MCF 10A (cell line): ENCODE data around the gene SKA1. TPM values are rescaled to one million over a fixed set of nuclear protein-coding genes. Genes with fewer than 3 reads are reported as not detected.

ENCODE experiments used
- BruUV-seq: library from RNA; stranded (reverse); fragments of 400-500 nt; replicated peaks from 2 replicates; lab custom pipeline; 2021; lab: Mats Ljungman, UMichigan
- CTCF ChIA-PET: fragments of 300-600 bp; sonication (Branson Sonifier 250); formaldehyde crosslinking; extraction: SDS; loops from one replicate; lab custom pipeline; 2021; ENCODE audit warnings: antibody characterized with exemption, inconsistent platforms; lab: Yijun Ruan, JAX
- POLR2A ChIA-PET: fragments of 300-600, 350-650 bp; sonication (Branson Sonifier 250); formaldehyde crosslinking; extraction: SDS; loops from one replicate; lab custom pipeline; 2020; ENCODE audit warnings: antibody characterized with exemption, inconsistent platforms; lab: Yijun Ruan, JAX
- DNase-seq: peaks from one replicate; pipeline ENCODE4 v3.0.0-alpha.2; 2018; ENCODE audit not compliant: unreplicated experiment
- H3K27ac Mint-ChIP-seq: one replicate; pipeline ENCODE4 v1.8.0; 2022; ENCODE audit warnings: mild to moderate bottlenecking, low read depth, mixed read lengths; ENCODE audit not compliant: unreplicated experiment
- H3K27me3 Mint-ChIP-seq: one replicate; pipeline ENCODE4 v1.8.0; 2022; ENCODE audit warnings: mixed read lengths; ENCODE audit not compliant: insufficient read depth, unreplicated experiment
- H3K36me3 Mint-ChIP-seq: one replicate; pipeline ENCODE4 v1.8.0; 2022; ENCODE audit warnings: mild to moderate bottlenecking, moderate library complexity, mixed read lengths; ENCODE audit not compliant: insufficient read depth, unreplicated experiment
- H3K4me1 Mint-ChIP-seq: one replicate; pipeline ENCODE4 v1.8.0; 2022; ENCODE audit warnings: mixed read lengths; ENCODE audit not compliant: insufficient read depth, unreplicated experiment
- H3K4me3 Mint-ChIP-seq: one replicate; pipeline ENCODE4 v1.8.0; 2022; ENCODE audit warnings: mild to moderate bottlenecking, moderate library complexity, mixed read lengths; ENCODE audit not compliant: unreplicated experiment
- H3K9me3 Mint-ChIP-seq: one replicate; pipeline ENCODE4 v1.8.0; 2022; ENCODE audit warnings: mixed read lengths; ENCODE audit not compliant: unreplicated experiment
- intact Hi-C: fragments of 100-400 bp; cut with micrococcal nuclease; formaldehyde crosslinking; loops from 2 replicates; pipeline ENCODE4 v1.14.1; 2022
- total RNA-seq: library from RNA; stranded (reverse); gene quantifications from 2 replicates; pipeline ENCODE4 v1.2.3, GENCODE V29; 2022
- TF ChIP-seq, protein P1 (sequence below): fragments of 200-600 bp; IDR thresholded peaks from one replicate; pipeline ENCODE4 v1.8.0; 2022; ENCODE audit warnings: antibody characterized with exemption, mild to moderate bottlenecking; ENCODE audit not compliant: unreplicated experiment

The SKA1 gene
- total RNA-seq, 1 experiment from 2014 or later = 18.7 TPM

- Mint-ChIP-seq H3K4me3 (no peak overlapping the region), H3K27ac (no peak overlapping the region), H3K9me3 (no peaks in the 10 kb centered on the region), H3K27me3 (no peaks in the 10 kb centered on the region), H3K36me3 (no peaks in the 10 kb centered on the region), H3K4me1 (no peaks in the 10 kb centered on the region)
- no peak for DNase-seq
- no TSS peak for BruUV-seq
- CTCF ChIA-PET = no interaction called here
- intact Hi-C loops = no loop called here
- POLR2A ChIA-PET = no interaction called here
- TF ChIP-seq, protein P1, sequence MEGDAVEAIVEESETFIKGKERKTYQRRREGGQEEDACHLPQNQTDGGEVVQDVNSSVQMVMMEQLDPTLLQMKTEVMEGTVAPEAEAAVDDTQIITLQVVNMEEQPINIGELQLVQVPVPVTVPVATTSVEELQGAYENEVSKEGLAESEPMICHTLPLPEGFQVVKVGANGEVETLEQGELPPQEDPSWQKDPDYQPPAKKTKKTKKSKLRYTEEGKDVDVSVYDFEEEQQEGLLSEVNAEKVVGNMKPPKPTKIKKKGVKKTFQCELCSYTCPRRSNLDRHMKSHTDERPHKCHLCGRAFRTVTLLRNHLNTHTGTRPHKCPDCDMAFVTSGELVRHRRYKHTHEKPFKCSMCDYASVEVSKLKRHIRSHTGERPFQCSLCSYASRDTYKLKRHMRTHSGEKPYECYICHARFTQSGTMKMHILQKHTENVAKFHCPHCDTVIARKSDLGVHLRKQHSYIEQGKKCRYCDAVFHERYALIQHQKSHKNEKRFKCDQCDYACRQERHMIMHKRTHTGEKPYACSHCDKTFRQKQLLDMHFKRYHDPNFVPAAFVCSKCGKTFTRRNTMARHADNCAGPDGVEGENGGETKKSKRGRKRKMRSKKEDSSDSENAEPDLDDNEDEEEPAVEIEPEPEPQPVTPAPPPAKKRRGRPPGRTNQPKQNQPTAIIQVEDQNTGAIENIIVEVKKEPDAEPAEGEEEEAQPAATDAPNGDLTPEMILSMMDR = no peak
Measured at GRCh38 chr18:50334546-50335152, 40.2 kb upstream of the SKA1 start.

GRCh38 chr18:50338122-50338521 is 36.7 kb upstream of the SKA1 start:
- no peaks in the 10 kb centered on the region for H3K36me3 Mint-ChIP-seq
- DNase-seq = no peak
- ChIA-PET POLR2A (interaction anchor here (0.6 kb wide), 1 partner anchor 50 kb away, joined by 3 read pairs; no protein-coding TSS in a partner anchor), CTCF (interaction anchor here (1.5 kb wide), 1 partner anchor 19 kb away, joined by 9 read pairs; no protein-coding TSS in a partner anchor)
- H3K9me3 Mint-ChIP-seq = no peaks in the 10 kb centered on the region
- BruUV-seq = no TSS peak
- TF ChIP-seq, protein P1 = no peak
- no peaks in the 10 kb centered on the region for H3K27me3 Mint-ChIP-seq
- no peak overlapping the region for H3K27ac Mint-ChIP-seq
- H3K4me3 Mint-ChIP-seq = no peak overlapping the region
- H3K4me1 Mint-ChIP-seq = no peaks in the 10 kb centered on the region
- intact Hi-C loops = no loop called here

DNA sequence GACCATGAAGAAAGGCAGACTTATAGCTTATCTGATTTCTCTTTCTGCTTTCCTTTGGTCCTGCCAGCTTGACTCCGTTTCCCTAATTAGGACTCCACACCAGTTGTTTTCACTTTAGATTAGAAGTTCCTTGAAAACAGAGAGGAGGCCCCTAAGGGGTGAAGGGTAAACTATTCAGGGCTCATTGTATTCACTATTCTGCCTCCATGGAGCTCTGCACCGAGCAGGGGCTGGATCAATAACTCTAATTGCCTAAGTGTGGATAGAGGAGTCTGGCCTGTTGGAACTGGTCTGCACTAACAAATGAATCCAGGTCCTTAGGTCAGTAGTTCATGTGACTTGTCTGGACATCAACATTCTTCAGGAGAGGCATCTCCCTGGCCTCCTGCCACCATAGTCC is 36.1 kb upstream of the SKA1 start:
- no peaks in the 10 kb centered on the region for H3K4me1 Mint-ChIP-seq
- H3K27ac Mint-ChIP-seq = no peak overlapping the region
- H3K36me3 Mint-ChIP-seq = no peaks in the 10 kb centered on the region
- CTCF ChIA-PET = interaction anchor here (1.5 kb wide), 1 partner anchor 18 kb away, joined by 9 read pairs; no protein-coding TSS in a partner anchor
- TF ChIP-seq, protein P1 = no peak
- no TSS peak for BruUV-seq
- intact Hi-C loops = no loop called here
- no peak overlapping the region for H3K4me3 Mint-ChIP-seq
- POLR2A ChIA-PET = no interaction called here
- H3K9me3 Mint-ChIP-seq = no peaks in the 10 kb centered on the region
- no peaks in the 10 kb centered on the region for H3K27me3 Mint-ChIP-seq
- DNase-seq = no peak

DNA sequence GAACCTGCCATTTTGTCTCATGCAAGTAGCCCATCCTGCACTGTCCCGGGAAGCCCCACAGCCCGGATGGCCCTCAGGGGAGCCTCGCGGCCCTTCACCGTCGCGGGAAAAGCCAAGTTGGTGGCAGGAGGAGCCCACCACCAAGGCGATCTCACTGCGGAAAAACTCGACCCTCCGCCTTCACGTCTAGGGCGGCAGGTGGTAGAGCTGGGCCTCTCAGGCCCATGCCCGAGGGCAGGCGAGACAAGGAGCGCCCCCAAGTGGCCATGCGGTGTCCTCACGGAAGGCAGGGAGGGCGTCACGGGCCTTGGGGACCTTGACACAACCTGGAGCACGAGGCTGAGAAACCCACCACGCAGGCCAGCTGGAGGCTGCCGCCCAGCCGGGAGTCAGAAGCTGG is 34.8 kb upstream of the SKA1 start:
- intact Hi-C loops = no loop called here
- CTCF ChIA-PET = no interaction called here
- no peak for DNase-seq
- BruUV-seq = no TSS peak
- TF ChIP-seq, protein P1 = peak; percentile 25
- POLR2A ChIA-PET = no interaction called here
- H3K27me3 Mint-ChIP-seq = no peaks in the 10 kb centered on the region
- no peaks in the 10 kb centered on the region for H3K9me3 Mint-ChIP-seq
- no peak overlapping the region for H3K4me3 Mint-ChIP-seq
- no peaks in the 10 kb centered on the region for H3K36me3 Mint-ChIP-seq
- H3K27ac Mint-ChIP-seq = no peak overlapping the region
- no peaks in the 10 kb centered on the region for H3K4me1 Mint-ChIP-seq
